ENCODE measurements around the gene PCDHGB4. TPM values are rescaled to one million over a fixed set of nuclear protein-coding genes. Genes with fewer than 3 reads are reported as not detected.
"Not testable (repeated sequence)": the region's sequence is repeated elsewhere in the genome, so short reads cannot be mapped to it uniquely, and the experiment has no call there.

PCDHGB4 gene
- total RNA-seq, 4 donors from 2014 or later: 1.1 to 3.3 (median 1.9) TPM

GRCh38 chr5:141343953-141344463 is 43.5 kb upstream of the PCDHGB4 start:
- no peak overlapping the region for H3K27ac ChIP-seq
- H3K4me3 ChIP-seq: no peak overlapping the region
- peaks cover 0 to 47% (median 11%) of the 10 kb centered on the region in 4 donors for H3K9me3 ChIP-seq

DNA sequence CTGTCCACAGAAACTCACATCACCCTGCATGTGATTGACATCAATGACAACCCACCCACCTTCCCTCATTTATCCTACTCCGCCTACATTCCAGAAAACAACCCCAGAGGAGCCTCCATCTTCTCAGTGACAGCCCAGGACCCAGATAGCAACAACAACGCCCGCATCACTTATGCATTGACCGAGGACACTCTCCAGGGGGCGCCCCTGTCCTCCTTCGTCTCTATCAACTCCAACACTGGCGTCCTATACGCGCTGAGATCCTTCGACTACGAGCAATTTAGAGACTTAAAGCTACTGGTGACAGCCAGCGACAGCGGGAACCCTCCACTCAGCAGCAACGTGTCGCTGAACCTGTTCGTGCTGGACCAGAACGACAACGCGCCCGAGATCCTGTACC is 42.2 kb upstream of the PCDHGB4 start:
- Histone ChIP-seq H3K36me3 (no peaks in the 10 kb centered on the region), H3K4me1 (no peaks in the 10 kb centered on the region), H3K4me3 (no peak overlapping the region), H3K27ac (no peak overlapping the region), H3K27me3 (no peaks in the 10 kb centered on the region), H3K9me3 (peaks cover 0 to 40% (median 8%) of the 10 kb centered on the region in 4 donors)
- TF ChIP-seq CTCF (IDR thresholded peaks at IDR 0.05) (no peak), POLR2A (IDR thresholded peaks at IDR 0.05) (no peak)
- no peak for DNase-seq

More at GRCh38 chr5:141343953-141344463, 43.5 kb upstream of the PCDHGB4 start:
- DNase-seq: no peak
- TF ChIP-seq POLR2A (IDR thresholded peaks at IDR 0.05) (no peak), CTCF (IDR thresholded peaks at IDR 0.05) (no peak)
- Histone ChIP-seq H3K36me3 (no peaks in the 10 kb centered on the region), H3K27me3 (no peaks in the 10 kb centered on the region), H3K4me1 (no peaks in the 10 kb centered on the region)

DNA sequence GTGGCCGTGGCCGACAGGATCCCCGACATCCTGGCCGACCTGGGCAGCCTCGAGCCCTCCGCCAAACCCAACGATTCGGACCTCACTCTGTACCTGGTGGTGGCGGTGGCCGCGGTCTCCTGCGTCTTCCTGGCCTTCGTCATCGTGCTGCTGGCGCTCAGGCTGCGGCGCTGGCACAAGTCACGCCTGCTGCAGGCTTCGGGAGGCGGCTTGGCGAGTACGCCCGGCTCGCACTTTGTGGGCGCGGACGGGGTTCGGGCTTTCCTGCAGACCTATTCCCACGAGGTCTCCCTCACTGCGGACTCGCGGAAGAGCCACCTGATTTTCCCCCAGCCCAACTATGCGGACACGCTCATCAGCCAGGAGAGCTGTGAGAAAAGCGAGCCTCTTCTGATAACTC is 41.5 kb upstream of the PCDHGB4 start:
- DNase-seq, H3K4me1 ChIP-seq, H3K4me3 ChIP-seq, H3K36me3 ChIP-seq, H3K27ac ChIP-seq, H3K27me3 ChIP-seq: not testable (repeated sequence)
- peaks cover 0 to 41% (median 8%) of the 10 kb centered on the region in 4 donors for H3K9me3 ChIP-seq

DNA sequence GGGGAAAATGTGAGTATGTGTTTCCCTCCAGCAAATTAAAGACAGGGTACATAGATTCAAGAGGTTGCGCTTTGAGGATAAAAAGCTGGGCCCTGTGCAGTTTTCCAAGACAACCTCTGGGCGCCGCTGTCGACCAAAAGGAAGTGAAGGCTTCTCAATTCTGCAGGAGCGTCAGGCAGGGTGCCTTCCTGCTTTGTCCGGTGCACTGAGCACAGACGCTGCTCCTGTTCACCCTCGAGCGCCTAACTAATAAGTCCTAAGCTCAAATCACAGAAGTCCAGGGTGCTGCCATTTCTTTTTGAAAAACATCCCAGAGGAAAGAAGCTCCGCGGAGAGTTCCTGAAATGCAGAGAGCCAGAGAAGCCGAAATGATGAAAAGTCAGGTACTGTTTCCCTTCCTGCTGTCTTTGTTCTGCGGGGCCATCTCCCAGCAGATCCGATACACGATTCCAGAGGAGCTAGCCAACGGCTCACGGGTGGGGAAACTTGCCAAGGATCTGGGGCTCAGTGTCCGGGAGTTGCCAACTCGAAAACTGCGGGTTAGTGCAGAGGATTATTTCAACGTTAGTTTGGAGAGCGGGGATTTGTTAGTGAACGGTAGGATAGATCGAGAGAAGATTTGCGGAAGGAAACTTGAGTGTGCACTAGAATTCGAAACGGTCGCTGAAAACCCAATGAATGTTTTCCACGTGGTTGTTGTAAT is 37.4 kb upstream of the PCDHGB4 start, which contains the start of gene PCDHGB1:
TSS of gene PCDHGB1 (plus strand) at position 183 of the 703 bp plus-strand sequence. CDS start at position 345, 162 bp downstream.
- no peaks in the 10 kb centered on the region for H3K4me1 ChIP-seq
- no peak for DNase-seq
- no peaks in the 10 kb centered on the region for H3K27me3 ChIP-seq
- H3K4me3 ChIP-seq: peak within 1 kb of the TSS in 1 of 4 donors; percentile 10
- TF ChIP-seq CTCF (IDR thresholded peaks at IDR 0.05) (peak in 3 of 6 experiments; percentile 6 to 13 (median 9)), POLR2A (IDR thresholded peaks at IDR 0.05) (no peak)
- H3K36me3 ChIP-seq: no peaks in the 10 kb centered on the region
- H3K9me3 ChIP-seq: peaks cover 0 to 40% (median 6%) of the 10 kb centered on the region in 4 donors
- no peak within 1 kb of the TSS for H3K27ac ChIP-seq

GRCh38 chr5:141351591-141351990 is 35.9 kb upstream of the PCDHGB4 start:
- TF ChIP-seq CTCF (IDR thresholded peaks at IDR 0.05) (no peak), POLR2A (IDR thresholded peaks at IDR 0.05) (no peak)
- no peaks in the 10 kb centered on the region for H3K4me1 ChIP-seq
- no peak overlapping the region for H3K27ac ChIP-seq
- H3K9me3 ChIP-seq: peaks cover 0 to 38% (median 5%) of the 10 kb centered on the region in 4 donors
- no peak for DNase-seq
- no peak overlapping the region for H3K4me3 ChIP-seq
- no peaks in the 10 kb centered on the region for H3K36me3 ChIP-seq
- H3K27me3 ChIP-seq: no peaks in the 10 kb centered on the region

- Histone ChIP-seq H3K27me3 (no peaks in the 10 kb centered on the region), H3K4me3 (peak within 1 kb of the TSS in 2 of 4 donors; percentile 30 to 32), H3K27ac (no peak within 1 kb of the TSS), H3K4me1 (no peaks in the 10 kb centered on the region), H3K9me3 (peaks cover 0 to 53% (median 7%) of the 10 kb centered on the region in 4 donors), H3K36me3 (no peaks in the 10 kb centered on the region)
- no peak for DNase-seq
- TF ChIP-seq CTCF (IDR thresholded peaks at IDR 0.05): peak in 4 of 6 experiments; percentile 3 to 25 (median 8)
- TF ChIP-seq POLR2A (IDR thresholded peaks at IDR 0.05): no peak
These were observed 32.5 kb upstream of the PCDHGB4 start, which contains the start of gene PCDHGA4 for GRCh38 chr5:141354900-141355469. PCDHGA4 (plus strand) TSS chr5:141355021; CDS start chr5:141355108, 87 bp downstream.

All from Peyer's patch (tissue), 4 donors.